ENCODE measurements around the gene IL25. TPM values are rescaled to one million over a fixed set of nuclear protein-coding genes. Genes with fewer than 3 reads are reported as not detected.

The IL25 gene
- total and polyA plus RNA-seq, 7 experiments from 2014 or later = not detected

DNA sequence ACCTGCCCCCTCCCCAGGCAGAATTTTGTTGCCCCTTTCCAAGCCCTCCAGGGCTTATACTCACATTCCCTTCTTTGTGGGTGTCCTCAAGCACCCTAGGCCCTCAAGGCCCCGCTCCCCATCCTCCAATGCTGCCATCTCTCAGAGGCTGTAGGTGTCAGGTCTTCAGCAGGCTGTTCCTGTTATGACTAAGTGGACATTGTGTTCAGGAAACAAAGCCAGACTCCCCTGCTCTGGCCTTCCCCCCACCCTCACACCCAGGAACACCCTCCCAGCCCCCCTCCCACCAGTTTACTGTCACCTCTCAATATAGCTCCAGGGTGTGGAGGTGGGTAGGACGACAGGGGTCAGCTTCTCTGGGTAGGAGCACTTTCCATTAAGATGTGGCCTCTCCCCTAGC, 36.9 kb downstream of the IL25 start:
- H3K4me3 ChIP-seq (ENCODE audit: low read length) = no peak overlapping the region
- intact Hi-C loops (cut with micrococcal nuclease) = no loop called here
- no peaks in the 10 kb centered on the region for H3K9me3 ChIP-seq (ENCODE audit: control insufficient read depth in 2 of 3, low read length in 3 of 3)
- DNase-seq = no peak
- Mint-ChIP-seq H3K9me3 (no peaks in the 10 kb centered on the region), H3K4me1 (no peaks in the 10 kb centered on the region), H3K27ac (no peak overlapping the region), H3K36me3 (no peaks in the 10 kb centered on the region), H3K27me3 (peaks cover 0 to 22% (median 5%) of the 10 kb centered on the region in 5 donors), H3K4me3 (no peak overlapping the region)
- ChIA-PET POLR2A (no interaction called here), CTCF (no interaction called here)
- no peak for ATAC-seq
- H3K27ac ChIP-seq (ENCODE audit: low read depth, low read length) = no peak overlapping the region
- H3K36me3 ChIP-seq (ENCODE audit: control insufficient read depth in 2 of 3, insufficient read depth in 3 of 3, low read length in 3 of 3) = no peaks in the 10 kb centered on the region
- no peaks in the 10 kb centered on the region for H3K4me1 ChIP-seq (ENCODE audit: control insufficient read depth in 2 of 2, insufficient read depth in 2 of 2, low read length in 2 of 2)
- no peaks in the 10 kb centered on the region for H3K27me3 ChIP-seq (ENCODE audit: control insufficient read depth in 2 of 2, insufficient read depth in 2 of 2, low read length in 2 of 2)

DNA sequence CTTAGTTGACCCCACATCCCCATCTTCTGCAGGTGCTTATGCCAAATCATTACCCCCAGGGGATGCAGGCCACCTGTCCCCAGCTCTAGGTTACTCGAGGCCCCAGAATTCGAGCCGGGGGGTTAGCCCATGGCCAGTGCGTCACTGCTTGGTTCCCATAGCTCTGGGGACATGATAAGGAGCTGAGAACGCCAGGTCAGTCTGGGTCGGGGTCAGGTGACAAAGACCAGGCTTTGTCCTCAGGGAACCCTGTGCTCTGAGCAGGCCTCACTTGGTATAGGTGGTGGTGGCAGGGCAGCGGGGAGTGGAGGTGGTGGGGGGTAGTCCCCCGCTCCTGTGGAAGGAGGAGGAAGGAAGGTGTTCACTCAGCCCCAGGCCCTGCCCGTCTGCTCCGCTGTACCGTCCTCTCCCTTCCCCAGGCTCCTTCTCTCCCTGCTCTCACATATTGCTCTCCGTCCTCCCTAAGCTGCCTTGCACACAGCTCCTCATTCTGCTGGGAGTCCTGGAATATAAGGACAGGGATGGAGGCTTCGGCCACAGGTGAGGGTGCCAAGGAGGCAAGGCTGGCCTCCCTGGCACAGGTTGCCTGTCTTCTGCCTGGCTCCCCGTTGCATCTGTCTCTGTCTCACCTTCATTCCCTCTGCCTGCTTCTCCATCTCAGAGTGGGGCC, 37.5 kb downstream of the IL25 start:
- H3K4me1 Mint-ChIP-seq = no peaks in the 10 kb centered on the region
- H3K36me3 Mint-ChIP-seq = no peaks in the 10 kb centered on the region
- no peaks in the 10 kb centered on the region for H3K9me3 Mint-ChIP-seq
- no peak for DNase-seq
- no peaks in the 10 kb centered on the region for H3K27me3 ChIP-seq (ENCODE audit: control insufficient read depth in 2 of 2, insufficient read depth in 2 of 2, low read length in 2 of 2)
- intact Hi-C loops (cut with micrococcal nuclease) = no loop called here
- POLR2A ChIA-PET = no interaction called here
- H3K27ac Mint-ChIP-seq = no peak overlapping the region
- CTCF ChIA-PET = no interaction called here
- no peaks in the 10 kb centered on the region for H3K9me3 ChIP-seq (ENCODE audit: control insufficient read depth in 2 of 3, low read length in 3 of 3)
- ATAC-seq = no peak
- H3K27ac ChIP-seq (ENCODE audit: low read depth, low read length) = no peak overlapping the region
- H3K4me3 ChIP-seq (ENCODE audit: low read length) = no peak overlapping the region
- H3K36me3 ChIP-seq (ENCODE audit: control insufficient read depth in 2 of 3, insufficient read depth in 3 of 3, low read length in 3 of 3) = no peaks in the 10 kb centered on the region
- H3K4me1 ChIP-seq (ENCODE audit: control insufficient read depth in 2 of 2, insufficient read depth in 2 of 2, low read length in 2 of 2) = no peaks in the 10 kb centered on the region
- H3K27me3 Mint-ChIP-seq = peaks cover 0 to 19% (median under 1%) of the 10 kb centered on the region in 5 donors
- no peak overlapping the region for H3K4me3 Mint-ChIP-seq

DNA sequence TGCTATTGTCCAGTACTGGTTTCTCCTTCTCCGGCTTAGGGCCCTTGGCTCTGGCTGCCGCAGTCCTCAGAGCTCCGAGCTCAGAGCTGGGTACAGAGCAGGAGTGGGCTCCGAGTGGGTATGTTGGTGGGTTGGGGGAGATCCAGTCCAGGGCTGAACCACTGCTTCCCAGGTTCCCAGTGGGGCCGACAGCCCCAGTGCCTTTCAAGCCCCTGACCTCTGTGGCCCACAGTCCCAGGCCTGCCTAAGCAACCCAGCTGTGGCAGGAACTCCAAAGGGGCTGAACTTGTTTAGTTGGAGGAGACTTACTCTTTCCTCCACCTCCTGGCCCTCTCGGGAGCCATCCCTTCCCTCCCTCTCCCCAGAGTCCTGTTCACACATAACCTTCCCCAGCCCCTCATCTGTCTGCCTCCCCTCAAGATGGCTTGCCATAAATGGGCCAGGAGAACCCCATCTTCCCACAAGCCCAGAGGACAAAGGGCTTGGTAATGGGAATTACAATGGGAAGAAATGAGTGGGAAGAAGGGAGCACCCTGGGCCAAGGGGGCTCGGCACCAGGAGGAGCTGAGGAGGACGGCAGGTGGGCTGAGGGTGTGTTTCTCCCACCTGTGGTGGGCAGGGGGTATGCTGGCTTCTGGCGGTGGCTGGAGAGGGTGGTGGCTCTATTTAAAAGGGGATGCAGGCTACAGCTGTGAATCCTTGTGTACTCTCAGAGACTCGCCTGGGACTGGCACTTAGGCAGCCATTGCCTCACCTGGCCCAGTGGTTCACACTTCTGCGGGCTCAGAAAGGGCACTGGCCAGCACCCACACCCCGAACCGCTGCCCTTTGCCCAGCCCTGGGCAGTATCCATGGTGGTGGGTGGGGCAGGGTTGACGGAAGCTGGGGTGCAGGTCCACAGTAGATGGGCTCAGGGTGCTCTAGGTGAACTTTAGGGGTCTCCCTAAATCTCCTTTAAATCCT, 39.2 kb downstream of the IL25 start:
- peaks cover 0 to 20% (median 0%) of the 10 kb centered on the region in 5 donors for H3K27me3 Mint-ChIP-seq
- Histone ChIP-seq H3K9me3 (ENCODE audit: control insufficient read depth in 2 of 3, low read length in 3 of 3) (no peaks in the 10 kb centered on the region), H3K4me3 (ENCODE audit: low read length) (no peak overlapping the region), H3K27me3 (ENCODE audit: control insufficient read depth in 2 of 2, insufficient read depth in 2 of 2, low read length in 2 of 2) (no peaks in the 10 kb centered on the region), H3K27ac (ENCODE audit: low read depth, low read length) (no peak overlapping the region), H3K4me1 (ENCODE audit: control insufficient read depth in 2 of 2, insufficient read depth in 2 of 2, low read length in 2 of 2) (no peaks in the 10 kb centered on the region), H3K36me3 (ENCODE audit: control insufficient read depth in 2 of 3, insufficient read depth in 3 of 3, low read length in 3 of 3) (no peaks in the 10 kb centered on the region)
- ATAC-seq (no peak), DNase-seq (no peak)
- H3K27ac Mint-ChIP-seq = no peak overlapping the region
- POLR2A ChIA-PET = no interaction called here
- intact Hi-C loops (cut with micrococcal nuclease) = no loop called here
- no peaks in the 10 kb centered on the region for H3K9me3 Mint-ChIP-seq
- H3K4me3 Mint-ChIP-seq = no peak overlapping the region
- CTCF ChIA-PET = no interaction called here
- H3K4me1 Mint-ChIP-seq = no peaks in the 10 kb centered on the region
- no peaks in the 10 kb centered on the region for H3K36me3 Mint-ChIP-seq

DNA sequence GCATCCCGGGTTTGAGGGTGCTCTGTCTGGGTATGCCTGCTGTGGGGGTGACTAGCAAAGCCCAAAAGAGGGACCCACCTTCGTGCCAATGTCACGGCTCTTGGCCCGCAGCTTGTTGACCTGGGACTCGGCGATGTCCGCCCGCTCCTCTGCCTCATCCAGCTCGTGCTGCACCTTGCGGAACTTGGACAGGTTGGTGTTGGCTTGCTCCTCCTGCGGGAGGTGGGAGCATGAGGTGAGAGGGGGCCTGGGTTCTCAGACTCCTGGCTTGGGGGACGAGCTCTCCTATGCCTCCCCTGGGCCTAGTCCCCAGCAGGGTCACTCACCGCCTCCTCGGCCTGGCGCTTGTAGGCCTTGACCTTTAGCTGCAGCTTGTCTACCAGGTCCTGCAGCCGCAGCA, 41.1 kb downstream of the IL25 start:
- intact Hi-C loops (cut with micrococcal nuclease) = no loop called here
- ChIA-PET POLR2A (no interaction called here), CTCF (no interaction called here)
- Mint-ChIP-seq H3K9me3 (no peaks in the 10 kb centered on the region), H3K27me3 (peaks cover 0 to 14% (median 0%) of the 10 kb centered on the region in 5 donors), H3K36me3 (no peaks in the 10 kb centered on the region), H3K4me3 (no peak overlapping the region), H3K4me1 (no peaks in the 10 kb centered on the region), H3K27ac (no peak overlapping the region)
- H3K36me3 ChIP-seq (ENCODE audit: control insufficient read depth in 2 of 3, insufficient read depth in 3 of 3, low read length in 3 of 3) = no peaks in the 10 kb centered on the region
- no peak overlapping the region for H3K27ac ChIP-seq (ENCODE audit: low read depth, low read length)
- no peak for DNase-seq
- ATAC-seq = no peak
- H3K9me3 ChIP-seq (ENCODE audit: control insufficient read depth in 2 of 3, low read length in 3 of 3) = no peaks in the 10 kb centered on the region
- H3K27me3 ChIP-seq (ENCODE audit: control insufficient read depth in 2 of 2, insufficient read depth in 2 of 2, low read length in 2 of 2) = no peaks in the 10 kb centered on the region
- no peak overlapping the region for H3K4me3 ChIP-seq (ENCODE audit: low read length)
- no peaks in the 10 kb centered on the region for H3K4me1 ChIP-seq (ENCODE audit: control insufficient read depth in 2 of 2, insufficient read depth in 2 of 2, low read length in 2 of 2)

DNA sequence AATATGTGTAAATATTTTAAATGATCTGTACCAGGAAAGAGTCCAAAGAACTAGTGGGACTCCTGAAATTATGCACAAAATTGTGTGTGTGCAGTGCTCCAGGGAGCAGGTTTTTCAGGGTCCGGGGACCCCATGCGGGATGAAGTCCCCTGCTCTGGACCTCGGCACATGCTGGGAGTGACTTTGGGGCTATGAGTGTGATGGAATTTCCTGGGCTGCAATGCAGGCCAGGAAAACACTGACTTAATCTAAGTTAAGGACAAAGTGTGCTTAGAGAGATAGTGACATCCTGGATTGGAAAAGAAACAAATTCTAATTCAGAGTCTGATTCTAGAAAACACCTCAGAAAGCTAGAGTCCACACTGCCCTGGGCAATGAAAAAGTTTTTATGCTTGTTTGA, 41.6 kb downstream of the IL25 start:
- Mint-ChIP-seq H3K9me3 (no peaks in the 10 kb centered on the region), H3K27ac (no peak overlapping the region), H3K4me1 (no peaks in the 10 kb centered on the region), H3K4me3 (no peak overlapping the region), H3K36me3 (no peaks in the 10 kb centered on the region), H3K27me3 (peaks cover 0 to 15% (median 0%) of the 10 kb centered on the region in 5 donors)
- Histone ChIP-seq H3K27me3 (ENCODE audit: control insufficient read depth in 2 of 2, insufficient read depth in 2 of 2, low read length in 2 of 2) (no peaks in the 10 kb centered on the region), H3K4me3 (ENCODE audit: low read length) (no peak overlapping the region), H3K9me3 (ENCODE audit: control insufficient read depth in 2 of 3, low read length in 3 of 3) (no peaks in the 10 kb centered on the region), H3K36me3 (ENCODE audit: control insufficient read depth in 2 of 3, insufficient read depth in 3 of 3, low read length in 3 of 3) (no peaks in the 10 kb centered on the region), H3K4me1 (ENCODE audit: control insufficient read depth in 2 of 2, insufficient read depth in 2 of 2, low read length in 2 of 2) (no peaks in the 10 kb centered on the region), H3K27ac (ENCODE audit: low read depth, low read length) (no peak overlapping the region)
- intact Hi-C loops (cut with micrococcal nuclease) = no loop called here
- ATAC-seq (no peak), DNase-seq (no peak)
- ChIA-PET POLR2A (no interaction called here), CTCF (no interaction called here)

DNA sequence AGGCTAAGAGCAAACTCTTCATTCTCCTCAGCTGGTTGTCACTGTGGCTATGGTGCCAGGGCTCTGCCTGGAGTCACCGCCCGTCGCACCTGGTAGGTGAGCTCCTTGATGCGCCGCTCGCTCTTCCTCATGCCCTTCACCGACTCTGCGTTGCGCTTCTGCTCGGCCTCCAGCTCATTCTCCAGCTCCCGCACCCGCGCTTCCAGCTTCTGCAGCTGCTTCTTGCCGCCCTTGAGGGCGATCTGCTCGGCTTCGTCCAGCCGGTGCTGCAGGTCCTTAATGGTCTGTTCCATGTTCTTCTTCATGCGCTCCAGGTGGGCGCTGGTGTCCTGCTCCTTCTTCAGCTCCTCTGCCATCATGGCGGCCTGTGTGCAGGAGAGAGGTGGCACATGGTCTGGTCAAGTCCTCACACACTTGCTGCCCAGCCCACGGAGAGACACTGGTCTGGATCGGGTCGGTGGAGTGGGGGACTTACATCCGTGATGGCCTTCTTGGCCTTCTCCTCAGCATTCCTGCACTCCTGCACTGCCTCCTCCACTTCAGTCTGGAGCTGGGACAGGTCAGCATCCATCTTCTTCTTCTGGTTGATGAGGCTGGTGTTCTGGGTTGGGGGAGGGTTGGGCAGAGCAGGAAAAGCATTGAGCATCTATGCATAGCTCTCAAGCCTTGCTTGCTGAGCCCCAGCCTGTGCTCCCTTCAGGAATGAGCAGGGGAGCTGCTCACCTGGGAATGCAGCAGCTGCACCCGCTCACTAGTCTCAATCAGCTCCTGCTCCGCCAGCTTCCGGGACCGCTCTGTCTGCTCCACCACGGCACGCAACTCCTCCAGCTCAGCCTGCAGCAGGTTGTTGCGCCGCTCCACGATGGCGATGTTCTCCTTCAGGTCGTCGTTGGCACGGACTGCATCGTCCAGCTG, 42.6 kb downstream of the IL25 start:
- no peak overlapping the region for H3K27ac ChIP-seq (ENCODE audit: low read depth, low read length)
- no peaks in the 10 kb centered on the region for H3K36me3 ChIP-seq (ENCODE audit: control insufficient read depth in 2 of 3, insufficient read depth in 3 of 3, low read length in 3 of 3)
- intact Hi-C loops (cut with micrococcal nuclease) = no loop called here
- DNase-seq (no peak), ATAC-seq (no peak)
- no peak overlapping the region for H3K4me3 ChIP-seq (ENCODE audit: low read length)
- Mint-ChIP-seq H3K4me3 (no peak overlapping the region), H3K4me1 (peaks cover 0 to 1% (median 0%) of the 10 kb centered on the region in 7 donors), H3K27me3 (peaks cover 0 to 19% (median 0%) of the 10 kb centered on the region in 5 donors), H3K27ac (no peak overlapping the region), H3K9me3 (no peaks in the 10 kb centered on the region), H3K36me3 (no peaks in the 10 kb centered on the region)
- ChIA-PET POLR2A (no interaction called here), CTCF (no interaction called here)
- H3K9me3 ChIP-seq (ENCODE audit: control insufficient read depth in 2 of 3, low read length in 3 of 3) = no peaks in the 10 kb centered on the region
- H3K27me3 ChIP-seq (ENCODE audit: control insufficient read depth in 2 of 2, insufficient read depth in 2 of 2, low read length in 2 of 2) = no peaks in the 10 kb centered on the region
- no peaks in the 10 kb centered on the region for H3K4me1 ChIP-seq (ENCODE audit: control insufficient read depth in 2 of 2, insufficient read depth in 2 of 2, low read length in 2 of 2)

Data from naive thymus-derived CD4-positive, alpha-beta T cell (primary cell).